Hepatocyte (in vitro differentiated cells): ENCODE data around the gene RIMBP2.

ENCODE experiments used
- EZH2 ChIP-seq: fragments of 200-600 bp; sonication (generic); IDR thresholded peaks from 2 replicates; pipeline ENCODE4 v1.6.1; 2016; ENCODE audit warnings: antibody characterized with exemption, mild to moderate bottlenecking, borderline replicate concordance
- TF ChIP-seq, protein P1 (sequence below): fragments of 200-600 bp; sonication (generic); IDR thresholded peaks from 2 replicates; pipeline ENCODE4 v1.5.1; 2016; ENCODE audit warnings: antibody characterized with exemption, mild to moderate bottlenecking; ENCODE audit not compliant: poor library complexity

DNA sequence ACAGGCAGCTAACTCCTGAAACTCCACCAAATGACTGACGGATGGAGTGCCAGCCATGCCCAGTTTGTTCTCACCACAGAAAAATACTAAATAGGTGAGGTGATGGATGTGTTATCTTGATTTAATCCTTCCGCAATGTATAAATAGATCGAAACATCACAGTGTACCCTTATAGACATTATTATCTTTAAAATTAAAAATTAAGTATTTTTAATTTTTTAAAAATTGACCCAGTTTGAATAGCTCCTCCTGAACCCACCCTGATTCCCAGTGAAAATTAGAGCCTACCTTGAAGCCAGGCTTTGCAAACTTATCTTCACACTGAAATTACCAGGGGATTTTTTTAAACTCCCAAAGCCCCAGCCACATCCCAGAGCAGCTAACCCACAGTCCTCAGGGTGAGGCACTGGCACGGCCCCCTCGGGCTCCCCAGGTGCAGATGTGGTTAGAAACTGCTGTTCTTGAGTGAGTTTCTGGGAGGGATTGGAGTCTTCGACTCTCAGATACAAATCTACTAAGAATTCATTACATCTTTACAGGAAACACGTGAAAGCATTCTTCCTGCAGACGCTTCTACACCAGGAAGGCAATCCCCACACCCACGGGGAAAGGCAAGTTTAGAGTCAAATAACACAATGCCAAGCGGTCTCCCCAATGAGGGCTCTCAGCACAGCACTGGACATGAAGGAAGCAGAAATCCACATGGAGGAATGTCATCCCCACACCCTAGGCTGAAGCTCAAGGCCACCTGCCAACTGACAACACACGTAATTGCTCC is 126.4 kb downstream of the RIMBP2 start:
- TF ChIP-seq, protein P1, sequence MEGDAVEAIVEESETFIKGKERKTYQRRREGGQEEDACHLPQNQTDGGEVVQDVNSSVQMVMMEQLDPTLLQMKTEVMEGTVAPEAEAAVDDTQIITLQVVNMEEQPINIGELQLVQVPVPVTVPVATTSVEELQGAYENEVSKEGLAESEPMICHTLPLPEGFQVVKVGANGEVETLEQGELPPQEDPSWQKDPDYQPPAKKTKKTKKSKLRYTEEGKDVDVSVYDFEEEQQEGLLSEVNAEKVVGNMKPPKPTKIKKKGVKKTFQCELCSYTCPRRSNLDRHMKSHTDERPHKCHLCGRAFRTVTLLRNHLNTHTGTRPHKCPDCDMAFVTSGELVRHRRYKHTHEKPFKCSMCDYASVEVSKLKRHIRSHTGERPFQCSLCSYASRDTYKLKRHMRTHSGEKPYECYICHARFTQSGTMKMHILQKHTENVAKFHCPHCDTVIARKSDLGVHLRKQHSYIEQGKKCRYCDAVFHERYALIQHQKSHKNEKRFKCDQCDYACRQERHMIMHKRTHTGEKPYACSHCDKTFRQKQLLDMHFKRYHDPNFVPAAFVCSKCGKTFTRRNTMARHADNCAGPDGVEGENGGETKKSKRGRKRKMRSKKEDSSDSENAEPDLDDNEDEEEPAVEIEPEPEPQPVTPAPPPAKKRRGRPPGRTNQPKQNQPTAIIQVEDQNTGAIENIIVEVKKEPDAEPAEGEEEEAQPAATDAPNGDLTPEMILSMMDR: no peak
- TF ChIP-seq EZH2: no peak
